Muscle of arm (tissue), 14 donors: ENCODE measurements around the gene IL6ST. TPM values are rescaled to one million over a fixed set of nuclear protein-coding genes. Genes with fewer than 3 reads are reported as not detected.
"Not testable (repeated sequence)": the region's sequence is repeated elsewhere in the genome, so short reads cannot be mapped to it uniquely, and the experiment has no call there.

Experiments used
- DNase-seq: peaks from one replicate; pipeline ENCODE4 v3.0.0-alpha.2; 2013
- long read RNA-seq, 11 donors: transcript quantifications; one replicate each; lab custom pipeline, GENCODE V29; 2026
- polyA plus RNA-seq, 12 donors: library from polyadenylated mRNA; unstranded; fragments of 120-200 nt; gene quantifications; one replicate each; pipeline ENCODE4 v1.2.1, GENCODE V29; 2013; ENCODE audit not compliant: insufficient read length in 12 of 12

The IL6ST gene
- polyA plus RNA-seq = 100 to 1,000 TPM in 2 of 12 donors, 10 to 100 TPM in 9, not detected in 1; 55.6 to 131 (median 78.7) TPM
- long read RNA-seq, donor 1, full-length matches to known transcripts = 10 of 15,860 reads
- long read RNA-seq, donor 1, partial matches to known transcripts = 15,667 of 15,860 reads
- long read RNA-seq, donor 1, other reads (novel, unspliced or antisense) = 183 of 15,860 reads
- long read RNA-seq, donor 2, full-length matches to known transcripts = 14 of 224 reads
- long read RNA-seq, donor 2, partial matches to known transcripts = 0 of 224 reads
- long read RNA-seq, donor 2, other reads (novel, unspliced or antisense) = 210 of 224 reads
- long read RNA-seq, donor 3, full-length matches to known transcripts = 2 of 103 reads
- long read RNA-seq, donor 3, partial matches to known transcripts = 0 of 103 reads
- long read RNA-seq, donor 3, other reads (novel, unspliced or antisense) = 101 of 103 reads
- long read RNA-seq, donor 4, full-length matches to known transcripts = 3 of 54 reads
- long read RNA-seq, donor 4, partial matches to known transcripts = 0 of 54 reads
- long read RNA-seq, donor 4, other reads (novel, unspliced or antisense) = 51 of 54 reads
- long read RNA-seq, donor 5, full-length matches to known transcripts = 19 of 17,650 reads
- long read RNA-seq, donor 5, partial matches to known transcripts = 17,268 of 17,650 reads
- long read RNA-seq, donor 5, other reads (novel, unspliced or antisense) = 363 of 17,650 reads
- long read RNA-seq, donor 6, full-length matches to known transcripts = 9 of 5,536 reads
- long read RNA-seq, donor 6, partial matches to known transcripts = 5,433 of 5,536 reads
- long read RNA-seq, donor 6, other reads (novel, unspliced or antisense) = 94 of 5,536 reads
- long read RNA-seq, donor 7, full-length matches to known transcripts = 2 of 4,856 reads
- long read RNA-seq, donor 7, partial matches to known transcripts = 4,790 of 4,856 reads
- long read RNA-seq, donor 7, other reads (novel, unspliced or antisense) = 64 of 4,856 reads
- long read RNA-seq, donor 8, full-length matches to known transcripts = 19 of 289 reads
- long read RNA-seq, donor 8, partial matches to known transcripts = 0 of 289 reads
- long read RNA-seq, donor 8, other reads (novel, unspliced or antisense) = 270 of 289 reads
- long read RNA-seq, donor 9, full-length matches to known transcripts = 4 of 8,913 reads
- long read RNA-seq, donor 9, partial matches to known transcripts = 8,828 of 8,913 reads
- long read RNA-seq, donor 9, other reads (novel, unspliced or antisense) = 81 of 8,913 reads
- long read RNA-seq, donor 10, full-length matches to known transcripts = 19 of 222 reads
- long read RNA-seq, donor 10, partial matches to known transcripts = 0 of 222 reads
- long read RNA-seq, donor 10, other reads (novel, unspliced or antisense) = 203 of 222 reads
- long read RNA-seq, donor 11, full-length matches to known transcripts = 13 of 192 reads
- long read RNA-seq, donor 11, partial matches to known transcripts = 0 of 192 reads
- long read RNA-seq, donor 11, other reads (novel, unspliced or antisense) = 179 of 192 reads

- peak; percentile 78 for DNase-seq
Measured at GRCh38 chr5:55994495-55994997, at the start of gene IL6ST. Gene IL6ST (minus strand): TSS chr5:55994963. CDS start chr5:55976278, 18,685 bp downstream.

DNA sequence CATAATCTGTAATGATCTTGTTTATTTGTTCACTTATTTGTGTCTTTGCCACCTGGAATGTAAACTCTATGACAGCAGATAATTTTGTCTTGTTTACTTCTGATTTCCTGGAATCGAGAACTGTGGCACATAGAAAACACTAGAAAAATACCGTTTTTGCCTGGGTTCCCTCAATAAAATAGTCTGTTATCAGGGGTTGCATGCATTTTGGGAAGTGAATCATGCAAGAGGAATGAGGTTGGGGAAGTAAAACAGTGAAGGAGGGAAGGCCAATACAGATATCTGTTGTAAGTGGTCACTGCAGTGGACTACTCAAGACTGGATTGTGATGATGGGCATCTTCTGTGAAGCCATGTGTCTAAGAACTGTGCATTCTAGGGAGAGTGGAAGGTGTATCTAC, 45.2 kb upstream of the IL6ST start:
- DNase-seq = no peak

GRCh38 chr5:56038206-56038605, 43.4 kb upstream of the IL6ST start:
- not testable (repeated sequence) for DNase-seq

DNA sequence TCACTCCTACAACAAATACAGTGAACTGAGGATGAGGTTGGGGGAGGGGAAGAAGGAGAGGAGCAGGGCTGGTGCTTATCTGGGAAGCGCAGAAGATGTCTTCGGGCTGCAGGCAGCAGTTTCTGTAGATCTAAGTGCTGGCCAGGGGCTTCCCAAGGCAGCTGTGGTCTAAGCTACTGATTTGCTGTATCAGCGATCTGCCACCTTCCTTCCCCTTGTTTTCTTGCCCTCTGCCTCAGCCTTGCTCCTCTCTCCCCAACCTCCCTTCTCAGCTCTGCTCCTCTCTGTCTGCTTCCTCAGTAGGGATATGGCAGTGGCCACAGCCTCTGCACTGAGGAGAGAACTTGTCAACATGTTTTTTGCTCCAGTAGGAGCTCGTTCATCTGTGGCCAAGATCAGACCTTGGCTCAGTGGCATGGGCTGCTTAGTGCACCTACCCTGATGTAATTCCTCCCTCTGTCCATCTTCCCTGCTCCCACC, 42.8 kb upstream of the IL6ST start:
- no peak for DNase-seq

DNA sequence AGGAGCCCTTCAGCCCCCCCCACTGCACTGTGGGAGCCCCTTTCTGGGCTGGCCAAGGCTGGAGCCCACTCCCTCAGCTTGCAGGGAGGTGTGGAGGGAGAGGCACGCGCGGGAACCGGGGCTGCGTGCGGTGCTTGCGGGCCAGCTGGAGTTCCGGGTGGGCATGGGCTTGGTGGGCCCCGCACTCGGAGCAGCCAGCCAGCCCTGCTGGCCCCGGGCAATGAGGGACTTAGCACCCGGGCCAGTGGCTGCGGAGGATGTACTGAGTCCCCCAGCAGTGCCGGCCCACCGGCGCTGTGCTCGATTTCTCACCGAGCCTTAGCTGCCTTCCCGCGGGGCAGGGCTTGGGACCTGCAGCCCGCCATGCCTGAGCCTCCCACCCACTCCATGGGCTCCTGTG, 40.6 kb upstream of the IL6ST start:
- DNase-seq = not testable (repeated sequence)

- DNase-seq = not testable (repeated sequence)
Measured at GRCh38 chr5:56029871-56030630, 35.3 kb upstream of the IL6ST start.

GRCh38 chr5:56029457-56029856, 34.7 kb upstream of the IL6ST start:
- no peak for DNase-seq

DNA sequence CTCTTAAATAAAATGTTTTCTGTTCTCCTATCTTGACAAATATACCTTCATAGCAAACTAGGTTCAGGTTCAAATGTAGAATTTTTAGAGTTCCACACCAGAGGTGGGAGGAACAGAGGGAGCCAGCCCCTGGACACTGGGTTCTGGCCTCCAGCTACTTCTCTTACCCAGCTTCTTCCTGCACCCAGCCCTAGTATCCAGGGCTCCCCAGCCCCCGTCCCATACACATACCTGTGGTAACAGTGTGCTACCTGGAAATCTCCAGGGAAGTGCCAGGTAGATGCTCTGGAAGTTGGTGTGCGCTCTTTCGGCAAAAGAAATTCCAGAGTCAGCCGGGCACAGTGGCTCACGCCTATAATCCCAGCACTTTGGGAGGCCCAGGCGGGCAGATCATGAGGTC, 33.9 kb upstream of the IL6ST start:
- DNase-seq = no peak

GRCh38 chr5:56026863-56027300, 32.1 kb upstream of the IL6ST start:
- no peak for DNase-seq

- DNase-seq = no peak
Measured at GRCh38 chr5:56025151-56025885, 30.6 kb upstream of the IL6ST start.

DNA sequence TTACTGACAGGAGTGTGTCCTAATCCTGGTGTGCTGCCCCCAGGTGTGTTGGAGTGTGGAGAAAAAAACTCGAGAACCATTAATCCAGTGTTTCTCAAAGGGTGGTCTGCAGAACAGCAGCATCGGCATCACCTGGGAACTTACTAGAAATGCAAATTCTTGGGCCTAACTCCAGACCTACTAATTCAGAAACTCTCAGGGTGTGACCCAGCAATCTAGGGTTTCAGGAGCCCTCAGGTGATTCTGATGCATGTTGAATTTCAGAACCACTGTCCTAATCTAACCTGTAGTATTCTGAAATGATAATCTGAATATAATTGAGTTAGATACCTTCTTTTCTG, 30.0 kb upstream of the IL6ST start:
- DNase-seq = no peak

DNA sequence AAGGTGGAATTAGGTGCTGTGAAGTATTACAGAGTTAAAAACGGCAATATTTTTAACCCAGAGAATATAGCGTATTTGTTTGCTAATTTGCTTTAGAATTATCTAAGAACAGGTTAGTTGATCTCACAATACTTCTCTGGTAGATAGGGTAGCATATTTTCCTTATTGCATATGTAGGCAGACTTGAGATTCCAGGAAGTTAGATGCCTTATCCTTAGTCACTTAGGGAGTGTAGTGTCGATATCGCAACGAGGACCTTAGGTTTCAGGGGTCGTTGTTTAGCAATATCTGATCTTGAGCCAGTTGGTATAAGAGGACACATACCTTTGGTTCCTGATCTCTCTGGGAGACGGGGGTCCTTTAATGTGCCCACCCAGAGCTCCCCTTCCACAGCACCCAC, 28.5 kb upstream of the IL6ST start:
- no peak for DNase-seq

DNA sequence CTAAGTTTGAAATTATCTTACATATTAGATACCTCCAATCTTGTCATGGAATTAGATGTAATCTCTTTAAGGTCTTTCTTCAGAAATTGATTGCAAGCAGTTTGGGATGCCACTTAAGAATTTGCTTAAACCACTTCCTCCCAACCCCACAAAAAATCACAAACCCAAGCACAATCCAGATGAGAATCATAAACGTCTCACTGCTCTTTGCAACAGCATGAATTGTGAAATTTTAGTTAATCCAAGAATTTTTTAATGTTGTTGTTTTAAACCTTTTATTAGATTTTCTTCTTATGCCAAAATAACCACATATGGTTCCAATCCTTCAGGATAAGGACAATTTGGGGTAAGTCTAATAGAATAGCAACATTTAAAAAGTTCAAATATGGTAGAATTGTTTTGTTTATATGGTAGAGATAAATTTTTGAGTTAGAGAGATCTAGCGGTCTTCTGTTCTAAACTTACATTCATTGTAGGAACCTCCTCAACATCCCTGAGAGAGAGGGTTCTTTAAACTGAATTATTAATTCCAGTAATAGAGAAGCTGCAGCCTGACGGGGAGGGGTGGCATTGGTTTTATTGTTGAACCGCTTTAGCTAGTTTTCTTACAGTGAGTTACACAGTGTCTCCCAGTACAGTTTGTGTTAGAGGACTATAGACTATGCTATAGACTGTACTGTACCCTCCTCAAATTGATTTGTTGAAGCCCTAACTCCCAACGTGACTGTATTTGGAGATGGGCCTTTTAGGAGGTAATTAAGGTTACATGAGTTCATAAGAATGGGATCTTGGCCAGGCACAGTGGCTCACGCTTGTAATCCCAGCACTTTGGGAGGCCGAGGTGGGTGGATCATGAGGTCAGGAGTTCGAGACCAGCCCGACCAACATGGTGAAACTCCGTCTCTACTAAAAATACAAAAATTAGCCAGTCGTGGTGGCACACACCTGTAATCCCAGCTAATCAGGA, 24.8 kb upstream of the IL6ST start:
- DNase-seq = no peak

DNA sequence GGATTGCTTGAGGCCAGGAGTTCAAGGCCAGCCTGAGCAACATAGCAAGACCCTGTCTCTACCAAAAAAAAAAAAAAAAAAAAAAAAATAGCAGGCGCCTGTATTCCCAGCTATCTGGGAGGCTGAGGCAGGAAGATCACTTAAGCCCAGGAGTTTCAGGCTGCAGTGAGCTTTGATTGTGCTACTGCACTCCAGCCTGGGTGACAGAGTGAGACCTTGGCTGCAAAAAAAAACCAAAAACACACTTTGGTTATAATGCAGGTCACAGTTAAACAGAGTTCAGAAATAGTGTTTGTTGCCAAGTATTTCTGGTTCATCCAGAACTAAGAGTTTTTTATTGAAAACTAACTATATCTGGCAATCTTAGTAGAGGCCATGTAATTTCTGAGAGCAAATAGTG, 24.1 kb upstream of the IL6ST start:
- DNase-seq = no peak

DNA sequence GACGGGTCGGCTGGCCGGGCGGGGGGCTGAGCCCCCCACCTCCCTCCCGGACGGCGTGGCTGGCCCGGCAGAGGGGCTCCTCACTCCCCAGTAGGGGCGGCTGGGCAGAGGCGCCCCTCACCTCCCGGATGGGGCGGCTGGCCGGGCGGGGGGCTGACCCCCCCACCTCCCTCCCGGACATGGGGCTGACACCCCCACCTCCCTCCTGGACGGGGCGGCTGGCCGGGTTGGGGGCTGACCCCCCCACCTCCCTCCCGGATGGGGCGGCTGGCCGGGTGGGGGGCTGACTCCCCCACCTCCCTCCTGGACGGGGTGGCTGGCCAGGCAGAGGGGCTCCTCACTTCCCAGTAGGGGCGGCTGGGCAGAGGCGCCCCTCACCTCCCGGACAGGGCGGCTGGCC, 19.9 kb upstream of the IL6ST start:
- not testable (repeated sequence) for DNase-seq

DNA sequence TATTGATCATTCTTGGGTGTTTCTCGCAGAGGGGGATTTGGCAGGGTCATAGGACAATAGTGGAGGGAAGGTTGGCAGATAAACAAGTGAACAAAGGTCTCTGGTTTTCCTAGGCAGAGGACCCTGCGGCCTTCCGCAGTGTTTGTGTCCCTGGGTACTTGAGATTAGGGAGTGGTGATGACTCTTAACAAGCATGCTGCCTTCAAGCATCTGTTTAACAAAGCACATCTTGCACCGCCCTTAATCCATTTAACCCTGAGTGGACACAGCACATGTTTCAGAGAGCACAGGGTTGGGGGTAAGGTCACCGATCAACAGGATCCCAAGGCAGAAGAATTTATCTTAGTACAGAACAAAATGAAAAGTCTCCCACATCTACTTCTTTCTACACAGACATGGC, 19.2 kb upstream of the IL6ST start:
- DNase-seq = not testable (repeated sequence)

GRCh38 chr5:56012281-56012963, 17.7 kb upstream of the IL6ST start:
- no peak for DNase-seq

DNA sequence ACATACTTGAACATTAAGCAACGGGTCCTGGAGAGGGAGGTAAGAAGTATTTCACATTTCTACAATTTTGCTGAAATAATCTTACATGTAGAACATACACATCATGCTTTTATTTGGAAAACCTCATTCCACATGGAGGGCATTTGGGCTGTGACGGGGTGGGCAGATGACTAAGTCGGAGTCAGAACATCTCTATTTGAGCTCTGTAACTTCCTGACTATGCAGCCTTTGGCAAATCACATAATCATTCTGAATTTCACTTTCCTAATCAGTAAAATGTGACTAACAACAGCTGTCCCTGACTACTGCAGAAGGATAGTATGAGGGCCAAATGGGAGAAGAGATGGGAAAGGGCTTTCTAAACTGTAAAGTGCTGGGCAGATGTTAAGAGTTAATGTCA, 17.1 kb upstream of the IL6ST start:
- DNase-seq = no peak
